ENCODE data around the gene SUCO. TPM values are rescaled to one million over a fixed set of nuclear protein-coding genes. Genes with fewer than 3 reads are reported as not detected.

SUCO gene
- total and polyA plus RNA-seq, 2 of the 8 experiments (the other 6 are each of a cell fraction or from before 2014, with no cell fraction given), result 8.3 to 35.8 TPM

DNA sequence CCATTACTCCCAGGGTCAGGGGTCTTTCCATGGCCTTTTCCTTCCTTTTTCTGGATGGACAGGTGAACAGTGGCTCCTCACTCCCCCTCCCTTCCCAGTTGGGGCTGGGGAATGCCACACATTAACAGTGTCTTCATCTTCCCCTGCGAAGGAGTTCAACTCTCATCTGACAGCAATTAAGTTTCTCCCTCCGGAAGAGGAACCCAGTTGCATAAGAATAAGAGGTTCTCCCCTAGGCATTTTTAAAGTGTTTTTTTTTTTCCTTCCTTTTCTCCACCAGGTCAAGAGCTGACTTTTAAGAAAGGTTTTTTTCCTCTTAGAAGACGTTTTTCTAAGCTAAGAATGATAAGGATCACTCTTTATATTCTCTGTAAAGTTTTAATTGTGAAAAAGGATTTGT lies 83.7 kb downstream of the SUCO start:
- DNase-seq (ENCODE audit: low read depth in 1 of 2, low spot score in 2 of 2), result no peak
- H4K20me1 ChIP-seq (replicated peaks in 1 of 2; ENCODE audit: control insufficient read depth in 1 of 2, insufficient read depth in 2 of 2, low read length in 2 of 2), result no peaks in the 10 kb centered on the region
- H3K9ac ChIP-seq (replicated peaks in 1 of 4; ENCODE audit: extremely low read depth in 1 of 4, low read depth in 3 of 4, low read length in 3 of 4), result no peak overlapping the region
- no peak overlapping the region for H2BK5ac ChIP-seq (ENCODE audit: low read depth, low read length)
- no peak overlapping the region for H4K91ac ChIP-seq (replicated peaks; ENCODE audit: insufficient read length, low read length)
- no peak for FAIRE-seq
- H3K79me2 ChIP-seq (ENCODE audit: control insufficient read depth in 1 of 2, insufficient read depth in 2 of 2, low read length in 2 of 2), result no peaks in the 10 kb centered on the region
- H3K4me2 ChIP-seq (ENCODE audit: insufficient read depth in 1 of 2, low read depth in 2 of 2, low read length in 2 of 2), result no peak overlapping the region
- H3K23me2 ChIP-seq (ENCODE audit: low read depth, low read length), result no peaks in the 10 kb centered on the region
- no peak overlapping the region for H3K4ac ChIP-seq (replicated peaks; ENCODE audit: insufficient read length, low read depth, low read length)
- H3K14ac ChIP-seq (ENCODE audit: insufficient read length), result no peak overlapping the region
- no peaks in the 10 kb centered on the region for H3K79me1 ChIP-seq (ENCODE audit: low read depth, low read length)
- no peak overlapping the region for H2BK120ac ChIP-seq (replicated peaks; ENCODE audit: low read depth, low read length)
- H2BK15ac ChIP-seq (ENCODE audit: low read length), result no peak overlapping the region
- no peak overlapping the region for H3K27ac ChIP-seq (ENCODE audit: low read depth, low read length)
- no peak overlapping the region; a peak in 1 of 8 replicates for H3K4me3 ChIP-seq (ENCODE audit: extremely low read depth in 1 of 4, insufficient read depth in 2 of 4, low read depth in 3 of 4, low read length in 4 of 4)
- CTCF ChIA-PET (ENCODE audit: partially characterized antibody), result interaction anchor here (1.0 to 1.1 kb wide), 2 partner anchors 103 to 112 kb away, joined by 4 read pairs; no protein-coding TSS in a partner anchor
- peaks cover 0 to 1% (median 0%) of the 10 kb centered on the region in 4 experiments; a peak in 1 of 7 replicates for H3K27me3 ChIP-seq (replicated peaks in 1 of 4; ENCODE audit: control insufficient read depth in 3 of 4, extremely low read depth in 1 of 4, insufficient read depth in 3 of 4, low read length in 3 of 4)
- POLR2A ChIA-PET (ENCODE audit: partially characterized antibody), result no interaction called here
- no peak overlapping the region for H2BK12ac ChIP-seq (ENCODE audit: low read depth, low read length)
- 92% methylated on average over 3 of the region's 3 CpGs; no CpG with 5 or more reads in 1 of the 2 experiments for WGBS, 2 experiments (ENCODE audit: extremely low coverage in 1 of 2, insufficient coverage in 1 of 2, insufficient read length in 1 of 2, insufficient replicate concordance in 2 of 2, low coverage in 1 of 2, low lambda C conversion rate in 2 of 2, missing lambda C conversion rate in 1 of 2)
- H2AK5ac ChIP-seq (ENCODE audit: low read depth, low read length), result no peak overlapping the region
- peaks cover 24 to 25% of the 10 kb centered on the region in 2 experiments; a peak in 3 of 4 replicates for H3K9me3 ChIP-seq (ENCODE audit: insufficient read depth in 2 of 2, low read depth in 1 of 2, low read length in 1 of 2)
- peaks cover 0 to 8% (median 1%) of the 10 kb centered on the region in 4 experiments; a peak in 3 of 8 replicates for H3K36me3 ChIP-seq (ENCODE audit: control insufficient read depth in 2 of 4, insufficient read depth in 4 of 4, low read length in 3 of 4)
- no peak overlapping the region for H4K5ac ChIP-seq (ENCODE audit: insufficient read length, low read depth, low read length)
- no peak overlapping the region for H3K56ac ChIP-seq (replicated peaks; ENCODE audit: insufficient read length, low read depth, low read length)
- H3K18ac ChIP-seq (ENCODE audit: extremely low read depth, low read length), result no peak overlapping the region
- no peak overlapping the region for H2BK20ac ChIP-seq (ENCODE audit: low read length)
- no peak overlapping the region for H3K23ac ChIP-seq (ENCODE audit: insufficient read length)
- H3K4me1 ChIP-seq (replicated peaks in 1 of 4; ENCODE audit: control insufficient read depth in 3 of 4, insufficient read depth in 4 of 4, low read length in 3 of 4), result no peaks in the 10 kb centered on the region
- no peak overlapping the region for H4K8ac ChIP-seq (ENCODE audit: extremely low read depth, insufficient read depth, low read length)
- H2AFZ ChIP-seq (ENCODE audit: low read length), result no peak overlapping the region
- TF ChIP-seq CEBPB (IDR thresholded peaks at IDR 0.05; ENCODE audit: low read depth, low read length), result no peak
- TF ChIP-seq, protein P1, sequence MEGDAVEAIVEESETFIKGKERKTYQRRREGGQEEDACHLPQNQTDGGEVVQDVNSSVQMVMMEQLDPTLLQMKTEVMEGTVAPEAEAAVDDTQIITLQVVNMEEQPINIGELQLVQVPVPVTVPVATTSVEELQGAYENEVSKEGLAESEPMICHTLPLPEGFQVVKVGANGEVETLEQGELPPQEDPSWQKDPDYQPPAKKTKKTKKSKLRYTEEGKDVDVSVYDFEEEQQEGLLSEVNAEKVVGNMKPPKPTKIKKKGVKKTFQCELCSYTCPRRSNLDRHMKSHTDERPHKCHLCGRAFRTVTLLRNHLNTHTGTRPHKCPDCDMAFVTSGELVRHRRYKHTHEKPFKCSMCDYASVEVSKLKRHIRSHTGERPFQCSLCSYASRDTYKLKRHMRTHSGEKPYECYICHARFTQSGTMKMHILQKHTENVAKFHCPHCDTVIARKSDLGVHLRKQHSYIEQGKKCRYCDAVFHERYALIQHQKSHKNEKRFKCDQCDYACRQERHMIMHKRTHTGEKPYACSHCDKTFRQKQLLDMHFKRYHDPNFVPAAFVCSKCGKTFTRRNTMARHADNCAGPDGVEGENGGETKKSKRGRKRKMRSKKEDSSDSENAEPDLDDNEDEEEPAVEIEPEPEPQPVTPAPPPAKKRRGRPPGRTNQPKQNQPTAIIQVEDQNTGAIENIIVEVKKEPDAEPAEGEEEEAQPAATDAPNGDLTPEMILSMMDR (IDR thresholded peaks at IDR 0.05; ENCODE audit: control extremely low read depth in 1 of 3, insufficient read depth in 1 of 3, low read depth in 1 of 3, low read length in 3 of 3), result no peak
- no peak for TF ChIP-seq SIN3A (conservative IDR thresholded peaks at IDR 0.05 in 1 of 2, IDR thresholded peaks at IDR 0.05 in 1 of 2; ENCODE audit: low read depth in 1 of 2, low read length in 2 of 2)
- no peak for TF ChIP-seq SP2 (IDR thresholded peaks at IDR 0.05; ENCODE audit: low read length)
- TF ChIP-seq FOSL1 (IDR thresholded peaks at IDR 0.05; ENCODE audit: insufficient read depth, low read depth, low read length), result no peak
- TF ChIP-seq HDAC6 (IDR thresholded peaks at IDR 0.05; ENCODE audit: low read depth, low read length), result no peak
- TF ChIP-seq, protein P2, sequence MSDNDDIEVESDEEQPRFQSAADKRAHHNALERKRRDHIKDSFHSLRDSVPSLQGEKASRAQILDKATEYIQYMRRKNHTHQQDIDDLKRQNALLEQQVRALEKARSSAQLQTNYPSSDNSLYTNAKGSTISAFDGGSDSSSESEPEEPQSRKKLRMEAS (IDR thresholded peaks at IDR 0.05), result no peak
- TF ChIP-seq MAFK (IDR thresholded peaks at IDR 0.05; ENCODE audit: low read depth, low read length), result no peak
- no peak for TF ChIP-seq ASH2L (IDR thresholded peaks at IDR 0.05; ENCODE audit: low read length)
- TF ChIP-seq NANOG (IDR thresholded peaks at IDR 0.05; ENCODE audit: insufficient read depth, low read depth, low read length, poor library complexity, severe bottlenecking), result no peak
- no peak for TF ChIP-seq SP4 (IDR thresholded peaks at IDR 0.05; ENCODE audit: low read length)
- TF ChIP-seq POLR2A (IDR thresholded peaks at IDR 0.05; ENCODE audit: control extremely low read depth in 1 of 2, low read depth in 2 of 2, low read length in 2 of 2), result no peak
